Sciatic nerve (tissue), 2 donors: Measurements from ENCODE around the gene LTC4S. TPM values are rescaled to one million over a fixed set of nuclear protein-coding genes. Genes with fewer than 3 reads are reported as not detected.

Experiments used
- ATAC-seq: fragments of 200-7000 bp; cut with Tn5 transposase; one replicate; pipeline ENCODE4 v1.9.1; 2020; ENCODE audit warnings: mild to moderate bottlenecking, moderate library complexity
- DNase-seq: peaks from one replicate; pipeline ENCODE4 v3.0.0-alpha.2; 2020; ENCODE audit warnings: low spot score
- intact Hi-C: fragments of 100-400 bp; cut with DNase I; formaldehyde crosslinking; loops from one replicate; pipeline ENCODE4 v1.14.2; 2022
- total RNA-seq: library from RNA; stranded (reverse); fragmentation: NEBNext Ultra II Directional; extraction: Animal tissue kit (Norgen Biotek cat#: 25700); gene quantifications from one replicate; pipeline ENCODE4 v1.2.1, GENCODE V29; 2021
- donor health status: DM: no; HTN: no; CAD: no.
- donor health status: DM: no; HTN: no; CAD: no.

LTC4S gene
- total RNA-seq, 1 donor from 2014 or later: 21.7 TPM

DNA sequence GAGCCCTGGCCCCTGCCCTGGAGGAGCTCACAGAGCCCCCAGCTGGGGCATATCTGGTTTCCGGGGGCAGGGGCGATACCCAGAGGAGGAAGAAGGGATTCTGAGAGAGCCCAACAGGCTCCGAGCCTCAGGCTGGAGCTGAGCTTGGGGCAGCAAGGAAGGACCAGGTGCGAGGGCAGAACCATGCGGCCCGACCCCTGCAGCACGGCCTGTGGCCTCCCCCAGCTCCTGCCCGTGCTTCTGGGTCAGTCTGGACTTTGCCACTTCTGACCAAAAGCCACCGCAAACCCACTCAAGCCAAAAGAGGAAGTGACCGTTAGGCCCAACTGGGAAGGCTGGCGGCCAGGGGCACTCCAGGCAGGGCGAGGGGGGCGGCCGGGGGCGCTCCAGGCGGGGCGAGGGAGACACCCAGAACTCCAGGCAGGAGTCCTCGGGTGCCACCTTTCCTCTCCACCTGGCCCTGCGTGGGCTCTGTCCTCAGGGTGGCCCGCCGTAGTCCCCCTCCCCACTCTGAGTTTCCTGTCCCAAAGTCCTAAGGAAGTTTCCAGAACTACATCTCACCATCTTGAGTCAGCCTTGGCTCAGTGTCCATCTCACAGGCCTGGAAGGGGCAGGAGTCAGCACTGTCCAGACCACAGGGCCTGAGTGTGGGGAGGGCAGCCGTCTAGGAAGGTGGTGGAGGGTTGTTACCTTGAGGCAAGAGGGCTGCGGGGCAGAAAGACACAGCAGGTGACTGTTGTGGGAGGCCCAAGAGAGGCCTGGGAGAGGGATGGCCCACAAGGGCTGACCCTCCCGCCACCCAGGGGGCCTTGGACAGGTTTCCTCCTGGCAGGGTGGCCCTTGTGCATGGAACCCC, 946 bp upstream of the LTC4S start:
- intact Hi-C loops: no loop called here
- peak; percentile 28 for ATAC-seq

DNA sequence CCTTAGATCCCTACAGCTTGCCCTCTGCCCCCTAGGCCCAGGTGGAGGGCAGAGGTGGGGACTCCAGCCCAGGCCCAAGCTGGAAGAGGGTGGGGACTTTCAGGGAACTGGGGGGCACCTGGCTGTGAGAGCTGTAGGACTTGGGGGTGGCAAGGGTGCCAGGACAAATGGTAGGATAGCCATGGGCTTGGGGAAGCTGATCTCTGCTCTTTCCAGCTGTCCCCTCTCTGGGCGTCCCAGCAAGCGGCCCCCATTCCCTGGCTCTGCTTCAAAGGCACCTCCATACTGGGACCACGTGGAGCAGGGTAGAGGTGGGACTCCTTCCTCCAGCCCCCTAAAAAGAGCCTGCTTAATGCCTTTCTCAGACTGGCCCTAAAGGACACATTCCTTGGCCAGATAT, 385 bp downstream of the LTC4S start:
- ATAC-seq (no peak), DNase-seq (no peak)
- intact Hi-C loops: no loop called here

More for the DNA sequence above, 946 bp upstream of the LTC4S start:
- peak; percentile 66 for DNase-seq

DNA sequence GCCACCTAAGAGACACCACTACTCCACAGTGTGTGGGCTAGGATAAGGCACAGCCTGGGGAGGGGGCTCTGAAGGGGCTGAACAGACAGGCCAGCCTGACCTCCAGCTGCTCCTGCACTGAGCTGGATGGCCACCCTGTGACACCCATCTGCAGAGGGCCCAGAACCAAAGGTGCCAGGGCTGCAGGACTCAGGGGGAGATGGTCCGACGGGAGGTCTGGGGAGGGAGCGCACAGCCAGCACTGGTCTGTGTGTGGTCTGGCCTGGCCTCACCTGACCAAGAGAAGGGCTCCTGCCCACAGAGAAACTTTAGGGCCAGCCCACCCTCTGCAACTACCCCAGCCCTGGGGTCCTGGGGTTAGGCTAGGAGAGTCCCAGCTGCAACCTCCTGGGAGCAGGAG, 789 bp downstream of the LTC4S start:
- ATAC-seq: no peak
- intact Hi-C loops: no loop called here
- DNase-seq: no peak

DNA sequence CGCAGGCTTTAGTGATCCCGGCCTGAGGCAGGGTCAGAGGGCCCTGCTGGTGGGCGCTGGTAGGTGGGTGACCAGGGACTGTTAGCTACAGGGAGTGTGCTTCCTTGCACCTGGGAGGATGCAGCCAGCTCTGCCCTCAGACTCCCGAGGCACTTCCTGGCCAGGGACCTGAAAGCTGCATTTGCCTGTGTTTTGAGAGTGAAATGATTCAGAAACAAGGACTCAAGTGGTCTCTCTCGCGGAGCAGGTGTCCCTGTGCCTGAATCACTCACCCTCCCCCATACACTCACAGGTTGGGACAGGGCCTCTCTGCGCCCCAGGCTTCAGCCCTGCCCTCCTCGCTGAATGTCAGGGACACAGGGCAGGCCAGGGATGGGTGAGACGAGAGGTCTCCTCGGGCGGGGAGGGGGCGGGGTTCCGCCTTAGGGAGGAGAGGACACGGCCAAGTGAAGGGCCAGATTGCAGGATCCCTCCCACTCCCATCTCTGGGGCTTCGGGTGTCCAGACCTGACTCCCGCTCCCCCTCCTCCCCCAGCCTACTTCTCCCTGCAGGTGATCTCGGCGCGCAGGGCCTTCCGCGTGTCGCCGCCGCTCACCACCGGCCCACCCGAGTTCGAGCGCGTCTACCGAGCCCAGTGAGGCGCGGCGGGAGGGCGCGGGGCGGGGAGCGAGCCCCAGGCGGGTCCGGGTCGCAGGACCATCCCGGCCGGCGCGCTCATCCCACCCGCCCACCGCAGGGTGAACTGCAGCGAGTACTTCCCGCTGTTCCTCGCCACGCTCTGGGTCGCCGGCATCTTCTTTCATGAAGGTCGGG, 1.5 kb downstream of the LTC4S start:
- peak; percentile 63 for DNase-seq
- intact Hi-C loops: no loop called here
- no peak for ATAC-seq

DNA sequence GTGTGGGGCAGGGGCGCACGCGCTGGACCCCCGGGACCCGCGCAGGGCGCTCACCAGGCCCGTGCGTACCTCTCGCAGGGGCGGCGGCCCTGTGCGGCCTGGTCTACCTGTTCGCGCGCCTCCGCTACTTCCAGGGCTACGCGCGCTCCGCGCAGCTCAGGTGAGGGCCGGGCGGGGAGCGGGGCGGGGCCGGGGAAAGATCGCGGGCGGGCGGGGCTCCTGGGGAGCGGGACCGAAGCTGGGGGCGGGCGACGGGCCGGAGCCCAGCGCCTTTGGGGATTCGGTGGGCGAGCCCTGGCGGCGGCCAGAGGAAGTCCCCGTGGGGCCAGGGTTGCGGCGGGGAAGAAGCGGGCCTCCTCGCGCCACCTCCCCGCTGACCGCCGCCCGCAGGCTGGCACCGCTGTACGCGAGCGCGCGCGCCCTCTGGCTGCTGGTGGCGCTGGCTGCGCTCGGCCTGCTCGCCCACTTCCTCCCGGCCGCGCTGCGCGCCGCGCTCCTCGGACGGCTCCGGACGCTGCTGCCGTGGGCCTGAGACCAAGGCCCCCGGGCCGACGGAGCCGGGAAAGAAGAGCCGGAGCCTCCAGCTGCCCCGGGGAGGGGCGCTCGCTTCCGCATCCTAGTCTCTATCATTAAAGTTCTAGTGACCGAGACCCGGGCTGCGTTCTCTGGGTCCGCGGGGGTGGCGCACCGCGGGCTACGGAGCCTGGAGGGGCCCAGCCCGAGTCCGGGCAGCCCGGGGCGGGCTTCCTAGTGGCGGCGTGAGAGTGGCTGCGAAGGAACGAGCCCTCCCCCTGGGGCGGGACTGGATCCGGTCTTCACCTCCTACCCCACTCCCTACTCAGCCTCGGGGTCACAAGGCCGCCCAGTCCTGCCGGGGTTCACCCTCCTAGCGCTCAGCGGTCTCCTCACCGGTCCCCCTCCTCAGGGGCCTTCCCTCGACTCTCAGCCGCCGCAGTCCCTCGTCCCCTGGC, 2.4 kb downstream of the LTC4S start:
- intact Hi-C loops: loop anchor here (2.0 kb wide), 1 partner anchor 37 kb away; no protein-coding TSS in a partner anchor

DNA sequence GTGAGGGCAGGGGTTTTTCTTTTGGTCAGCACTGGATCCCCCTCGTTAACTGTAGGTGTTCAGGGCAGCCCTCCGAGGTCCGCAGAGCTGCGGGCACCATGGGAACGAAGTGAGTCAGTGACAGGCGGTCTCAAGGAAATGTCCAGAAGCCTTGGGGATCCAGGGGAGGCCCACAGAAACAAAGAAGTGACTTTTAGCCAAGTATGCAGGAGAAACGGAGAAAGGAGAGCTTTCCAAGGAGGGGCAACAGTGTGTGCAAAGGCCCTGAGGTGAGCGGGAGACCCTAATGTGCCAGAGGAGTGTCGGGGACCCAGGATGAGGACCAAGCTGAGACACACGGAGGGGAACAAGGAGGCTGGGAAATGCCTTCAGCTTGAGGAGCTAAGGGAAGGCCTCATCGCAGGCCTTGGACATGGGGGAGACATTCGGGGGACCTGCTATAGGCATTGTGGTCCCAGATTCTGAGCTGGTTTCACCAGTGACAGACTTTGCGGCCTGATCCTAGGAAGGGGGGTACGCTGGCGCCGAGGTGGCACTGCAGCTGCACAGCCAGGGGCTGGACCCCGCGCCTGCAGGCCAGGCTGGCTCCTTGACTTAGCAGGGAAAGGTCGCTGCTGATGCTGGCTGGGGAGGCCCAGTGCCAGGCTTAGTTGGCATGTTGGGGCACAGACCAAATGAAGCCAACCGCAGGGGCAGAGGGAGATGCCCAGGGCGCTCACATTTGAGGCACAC, 3.3 kb downstream of the LTC4S start:
- no peak for DNase-seq

More for the DNA sequence above, 2.4 kb downstream of the LTC4S start:
- peak; percentile 75 for ATAC-seq
- peak; percentile 89 for DNase-seq

DNA sequence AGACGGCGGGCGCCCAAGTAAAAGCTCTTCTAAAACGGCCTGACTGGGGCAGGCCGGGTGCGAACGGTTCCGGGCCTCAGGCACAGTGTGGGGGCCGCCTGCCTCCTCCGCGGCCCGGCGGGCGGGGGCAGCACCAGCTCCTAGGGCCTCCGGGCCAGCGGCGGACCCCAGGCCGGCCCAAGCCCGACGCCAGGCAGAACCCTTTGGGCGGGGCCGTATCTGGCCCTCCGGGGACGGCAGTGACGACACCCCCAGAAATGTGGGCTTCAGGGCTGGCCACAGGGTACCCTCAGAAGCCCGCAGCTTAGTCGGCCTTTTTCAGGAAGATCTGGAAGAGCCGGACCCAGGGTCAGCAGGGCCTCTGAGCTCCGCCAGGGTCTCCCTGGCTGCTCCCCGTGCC, 4.0 kb downstream of the LTC4S start:
- DNase-seq (no peak), ATAC-seq (no peak)
- intact Hi-C loops: loop anchor here (2.0 kb wide), 1 partner anchor 39 kb away; no protein-coding TSS in a partner anchor

More for the DNA sequence above, 3.3 kb downstream of the LTC4S start:
- intact Hi-C loops: loop anchor here (2.0 kb wide), 1 partner anchor 38 kb away; no protein-coding TSS in a partner anchor
- ATAC-seq: no peak

DNA sequence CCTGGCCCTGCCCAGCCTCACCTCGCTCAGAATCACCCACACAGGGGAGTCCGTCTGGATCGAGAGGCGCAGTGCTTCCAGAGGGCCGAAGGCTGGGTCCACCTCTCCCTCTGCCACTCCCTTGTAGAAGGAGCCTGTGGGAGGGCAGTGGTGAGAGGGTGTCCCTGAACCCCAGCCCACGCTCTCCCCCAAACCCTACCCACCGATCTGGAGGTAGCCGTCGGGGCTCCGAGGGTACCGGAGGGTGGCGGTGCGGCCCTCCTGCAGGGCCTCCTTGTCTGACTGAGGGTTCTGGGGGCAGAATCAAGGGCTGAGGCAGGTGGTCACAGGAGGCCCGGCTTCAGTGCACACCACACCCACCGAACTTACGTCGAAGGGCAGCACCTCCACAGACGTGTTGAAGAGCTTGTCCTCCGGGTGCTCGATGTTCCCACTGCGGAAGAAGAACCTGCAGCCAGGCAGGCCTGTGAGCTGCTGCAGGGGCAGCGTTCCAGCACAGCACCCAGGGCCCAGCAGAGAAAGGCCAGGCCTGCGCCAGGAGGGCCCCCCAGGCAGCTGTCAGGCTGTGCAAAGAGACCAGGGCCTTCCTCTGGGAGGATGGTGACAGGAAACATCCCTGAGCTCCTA, 4.5 kb downstream of the LTC4S start:
- intact Hi-C loops: no loop called here
- ATAC-seq (no peak), DNase-seq (no peak)

DNA sequence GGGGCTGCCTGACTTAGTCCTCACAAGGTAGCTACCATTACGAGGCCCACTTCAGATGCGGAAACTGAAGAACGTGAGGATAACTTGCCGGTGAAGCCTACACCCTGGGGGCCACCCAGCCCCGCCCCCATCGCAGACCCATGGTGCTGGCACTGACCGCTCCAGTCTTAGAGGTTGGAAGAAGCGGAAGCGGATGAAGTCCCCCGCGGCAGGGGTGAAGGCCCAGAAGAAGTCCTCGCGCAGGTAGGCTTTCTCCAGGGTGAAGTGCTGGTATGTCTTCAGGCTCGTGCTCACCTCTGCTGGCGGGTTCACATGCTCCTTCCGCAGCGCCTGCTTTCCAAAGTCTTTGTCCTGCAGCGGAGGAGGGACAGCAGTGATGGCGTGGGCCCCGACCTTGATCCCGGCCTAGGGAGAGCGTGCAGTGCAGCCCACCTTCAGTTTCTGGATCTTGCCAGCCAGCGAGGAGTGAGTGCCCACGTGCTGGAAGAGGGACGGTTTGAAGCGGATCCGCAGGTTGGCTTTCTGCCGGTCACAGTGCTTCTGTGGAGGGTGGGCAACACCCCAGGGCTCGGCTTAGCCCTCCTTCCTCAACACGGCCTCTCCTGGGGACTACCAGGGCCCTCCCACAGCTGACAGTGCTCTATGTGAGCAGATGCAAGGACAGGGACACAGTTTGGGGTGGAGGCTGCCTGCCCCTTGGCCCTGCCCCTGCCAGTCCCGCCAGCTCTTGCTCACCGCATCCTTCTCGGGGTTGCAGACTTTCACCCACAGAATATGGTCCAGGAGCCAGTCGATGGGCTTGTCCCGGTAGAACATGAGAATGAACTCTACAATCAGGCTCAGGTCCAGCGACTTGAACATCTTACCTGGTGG, 5.2 kb downstream of the LTC4S start:
- ATAC-seq (no peak), DNase-seq (no peak)
- intact Hi-C loops: no loop called here

DNA sequence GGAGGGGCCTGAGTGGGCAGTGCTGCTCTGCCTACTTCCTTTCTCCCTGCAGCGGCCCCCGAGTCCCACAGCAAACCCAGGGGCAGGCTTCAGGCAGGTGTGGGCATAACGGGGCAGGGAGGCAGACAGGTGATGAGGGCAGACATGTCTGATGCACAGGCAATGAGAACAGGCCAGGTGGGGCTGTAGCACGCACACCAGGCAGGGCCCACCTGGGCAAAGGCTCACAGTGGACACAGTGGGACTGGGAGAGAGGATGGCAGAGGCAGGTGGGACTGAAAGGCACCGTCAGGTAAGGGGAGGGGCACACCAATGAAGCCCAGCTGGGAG, 5.8 kb downstream of the LTC4S start:
- DNase-seq (no peak), ATAC-seq (no peak)
- intact Hi-C loops: no loop called here

DNA sequence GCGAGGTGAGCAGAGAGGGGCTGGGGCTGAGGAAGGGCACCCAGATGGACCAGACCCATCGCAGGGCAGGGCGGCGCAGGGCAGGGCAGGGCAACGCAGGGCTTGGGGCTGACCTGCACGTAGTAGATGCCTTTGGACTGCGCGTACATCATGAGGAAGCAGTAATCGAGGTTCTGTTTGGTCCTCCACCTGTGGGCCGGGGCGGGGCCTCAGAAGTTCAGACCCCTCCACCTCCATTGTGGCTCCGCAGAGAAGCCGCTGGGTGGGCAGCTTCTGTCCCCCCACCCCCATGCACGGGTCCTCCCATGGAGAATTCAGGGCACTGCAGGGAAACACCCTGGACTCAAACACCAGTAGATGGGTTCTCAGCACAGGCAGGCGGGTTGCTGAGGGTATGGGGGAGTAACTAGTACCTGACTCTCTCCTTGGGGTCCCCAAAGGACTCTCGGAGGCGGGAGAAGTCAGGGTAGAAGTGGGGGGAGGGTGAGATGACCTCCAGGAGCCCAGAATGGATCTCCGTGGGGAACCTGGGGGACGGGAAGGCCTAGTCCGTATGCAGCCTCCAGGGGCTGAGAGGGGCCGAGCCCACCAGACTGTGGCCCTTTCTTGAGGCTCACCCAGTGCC, 6.4 kb downstream of the LTC4S start:
- DNase-seq (no peak), ATAC-seq (no peak)
- intact Hi-C loops: no loop called here

DNA sequence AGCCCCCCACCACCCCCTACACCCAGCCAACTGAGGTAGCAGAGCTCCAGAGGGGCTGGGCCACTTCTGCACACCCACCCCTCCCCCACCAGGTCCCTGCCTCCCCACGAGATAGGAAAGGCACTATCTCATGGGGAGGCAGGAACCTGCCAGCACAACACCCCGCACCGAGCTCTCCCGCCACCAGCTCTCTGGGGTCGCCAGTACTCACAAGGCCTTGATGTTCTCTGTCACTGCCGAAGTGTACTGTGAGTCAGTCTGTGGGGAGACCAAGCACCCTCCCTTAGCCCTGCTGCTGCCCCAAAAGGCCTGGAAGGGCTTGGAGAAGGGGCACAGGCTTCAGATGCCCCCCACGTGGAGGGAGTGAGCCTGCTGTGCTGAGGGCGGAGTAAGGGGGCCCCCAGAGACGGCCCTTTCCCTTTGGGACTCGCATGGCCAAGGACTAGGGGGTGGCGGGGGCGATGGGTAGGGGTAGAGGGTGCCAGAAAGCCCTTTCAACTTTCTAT, 7.0 kb downstream of the LTC4S start:
- ATAC-seq (no peak), DNase-seq (no peak)
- intact Hi-C loops: no loop called here

DNA sequence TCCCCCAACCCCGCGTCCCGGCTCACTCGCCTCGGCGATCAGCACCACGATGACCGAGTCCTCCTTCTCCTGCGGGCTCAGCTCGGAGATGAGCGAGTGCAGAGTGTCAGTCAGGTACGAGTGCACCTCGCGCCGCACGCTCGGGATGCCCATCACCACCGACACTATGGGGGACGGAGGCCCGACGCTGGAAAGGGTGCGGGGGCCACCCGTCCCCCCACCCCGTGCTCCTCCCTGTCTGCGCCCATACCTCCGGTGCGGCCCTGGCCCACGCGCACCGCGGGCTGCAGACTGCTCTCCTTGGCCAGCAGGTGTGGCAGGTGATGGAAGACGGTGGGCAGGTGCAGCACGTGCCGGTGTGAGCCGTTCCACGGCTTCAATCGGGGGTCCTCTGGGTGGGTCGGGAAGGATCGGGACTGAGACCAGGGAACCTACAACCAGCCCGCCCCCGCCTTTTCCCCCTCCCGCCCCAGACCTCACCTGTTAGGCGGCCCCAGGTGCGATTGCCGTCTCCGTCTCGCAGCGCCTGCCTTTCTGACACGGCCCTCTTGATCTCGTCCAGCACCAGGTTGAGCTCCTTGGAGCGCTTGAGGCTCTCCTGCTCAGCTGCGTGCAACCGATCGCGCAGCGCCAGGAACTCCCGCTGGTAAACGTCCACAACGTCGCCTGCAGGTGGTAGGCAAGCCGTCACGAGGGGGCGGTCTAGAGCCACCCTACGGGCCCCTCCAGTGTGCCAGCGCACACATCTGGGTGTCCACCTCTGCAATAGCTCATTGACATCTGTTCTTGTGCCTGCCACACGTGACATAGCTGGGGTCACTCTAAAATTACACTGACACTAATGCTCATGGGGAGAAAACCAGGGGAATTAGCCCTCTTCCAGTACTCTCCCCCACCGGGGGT, 7.8 kb downstream of the LTC4S start:
- DNase-seq: peak; percentile 88
- intact Hi-C loops: no loop called here
- ATAC-seq: peak; percentile 53

DNA sequence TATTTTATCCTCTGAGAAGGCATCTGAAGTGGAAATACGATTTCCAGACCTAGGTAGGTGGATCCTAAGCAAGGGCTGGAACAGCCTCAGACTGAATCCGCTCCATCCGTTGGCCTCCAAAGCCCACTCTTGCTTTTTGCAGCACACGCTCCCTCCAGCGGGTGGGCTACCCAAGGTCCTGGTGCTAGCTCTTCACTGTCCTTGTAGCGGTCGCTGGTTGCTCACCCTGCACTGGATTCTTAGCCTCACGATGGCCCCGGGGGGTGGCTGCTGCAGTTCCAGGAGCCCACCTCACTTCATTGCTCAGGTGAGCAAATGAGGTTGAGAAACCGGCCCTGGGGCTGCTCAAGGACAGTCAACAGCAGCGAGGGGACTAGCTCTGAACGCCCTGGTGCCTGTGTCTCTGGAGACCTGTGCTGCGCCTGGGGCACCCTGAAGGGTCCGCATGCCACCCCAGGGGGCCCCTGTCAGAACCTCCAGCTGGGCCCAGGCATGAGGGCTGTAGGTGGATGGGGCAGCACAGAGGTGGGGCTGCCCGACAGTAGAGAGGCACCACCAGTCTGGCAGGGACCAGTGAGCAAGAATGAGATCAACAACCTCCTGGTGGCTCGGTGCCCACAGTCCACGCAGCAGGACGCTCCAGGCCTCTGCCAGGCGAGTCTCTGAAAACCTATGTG, 8.6 kb downstream of the LTC4S start:
- intact Hi-C loops: no loop called here
- ATAC-seq (no peak), DNase-seq (no peak)
